ENCODE measurements around the gene XPA. TPM values are rescaled to one million over a fixed set of nuclear protein-coding genes. Genes with fewer than 3 reads are reported as not detected.

XPA gene
- total and polyA plus RNA-seq, 4 donors, result 9.2 to 23.0 (median 10.5) TPM

GRCh38 chr9:97711223-97711626 is 14.1 kb upstream of the XPA start:
- DNase-seq (no peak), ATAC-seq (ENCODE audit: insufficient read depth, low FRiP score) (no peak)
- H3K36me3 ChIP-seq (ENCODE audit: control insufficient read depth in 4 of 4, insufficient read depth in 4 of 4, low read length in 4 of 4), result no peaks in the 10 kb centered on the region
- 13 to 23% methylated on average over 12 of the region's 12 CpGs for WGBS, 2 donors
- TF ChIP-seq CTCF (IDR thresholded peaks at IDR 0.05; ENCODE audit: control extremely low read depth, extremely low read depth), result no peak
- no peak overlapping the region for H3K9ac ChIP-seq (ENCODE audit: insufficient read depth in 1 of 2, low read length in 2 of 2)
- no peak overlapping the region for H3K27ac ChIP-seq (ENCODE audit: low read depth in 1 of 2, low read length in 1 of 2)
- peaks cover 0 to 9% (median 4%) of the 10 kb centered on the region in 3 donors for H3K27me3 ChIP-seq (ENCODE audit: control insufficient read depth in 3 of 3, insufficient read depth in 3 of 3, low read length in 2 of 3)
- no peak overlapping the region for H3K4me3 ChIP-seq
- peaks cover 0 to 4% (median 0%) of the 10 kb centered on the region in 5 donors for H3K4me1 ChIP-seq (ENCODE audit: control insufficient read depth in 5 of 5, insufficient read depth in 5 of 5, low read length in 5 of 5)
- no peaks in the 10 kb centered on the region for H3K9me3 ChIP-seq (ENCODE audit: control insufficient read depth in 4 of 4, insufficient read depth in 3 of 4, low read length in 3 of 4)

- Histone ChIP-seq H3K9me3 (ENCODE audit: control insufficient read depth in 4 of 4, insufficient read depth in 3 of 4, low read length in 3 of 4) (no peaks in the 10 kb centered on the region), H3K4me3 (no peak overlapping the region), H3K9ac (ENCODE audit: insufficient read depth in 1 of 2, low read length in 2 of 2) (no peak overlapping the region), H3K4me1 (ENCODE audit: control insufficient read depth in 5 of 5, insufficient read depth in 5 of 5, low read length in 5 of 5) (peaks cover 0 to 4% (median 0%) of the 10 kb centered on the region in 5 donors), H3K27ac (ENCODE audit: low read depth in 1 of 2, low read length in 1 of 2) (no peak overlapping the region), H3K36me3 (ENCODE audit: control insufficient read depth in 4 of 4, insufficient read depth in 4 of 4, low read length in 4 of 4) (no peaks in the 10 kb centered on the region), H3K27me3 (ENCODE audit: control insufficient read depth in 3 of 3, insufficient read depth in 3 of 3, low read length in 2 of 3) (peaks cover 0 to 9% (median 4%) of the 10 kb centered on the region in 3 donors)
- DNase-seq (peak; percentile 58 to 78 (median 71)), ATAC-seq (ENCODE audit: insufficient read depth, low FRiP score) (peak; percentile 80)
- 25% methylated on average over 9 of the region's 9 CpGs for WGBS, 2 donors
- peak; percentile 72 for TF ChIP-seq CTCF (IDR thresholded peaks at IDR 0.05; ENCODE audit: control extremely low read depth, extremely low read depth)
These were observed 13.4 kb upstream of the XPA start for GRCh38 chr9:97710356-97711222.

- Histone ChIP-seq H3K4me3 (no peak overlapping the region), H3K27me3 (ENCODE audit: control insufficient read depth in 3 of 3, insufficient read depth in 3 of 3, low read length in 2 of 3) (no peaks in the 10 kb centered on the region), H3K9me3 (ENCODE audit: control insufficient read depth in 4 of 4, insufficient read depth in 3 of 4, low read length in 3 of 4) (no peaks in the 10 kb centered on the region), H3K27ac (ENCODE audit: low read depth in 1 of 2, low read length in 1 of 2) (no peak overlapping the region), H3K36me3 (ENCODE audit: control insufficient read depth in 4 of 4, insufficient read depth in 4 of 4, low read length in 4 of 4) (no peaks in the 10 kb centered on the region), H3K9ac (ENCODE audit: insufficient read depth in 1 of 2, low read length in 2 of 2) (no peak overlapping the region), H3K4me1 (ENCODE audit: control insufficient read depth in 5 of 5, insufficient read depth in 5 of 5, low read length in 5 of 5) (peaks cover 0 to 4% (median 0%) of the 10 kb centered on the region in 5 donors)
- WGBS, 2 donors, result 81 to 87% methylated on average over 2 of the region's 2 CpGs
- no peak for DNase-seq
- no peak for ATAC-seq (ENCODE audit: insufficient read depth, low FRiP score)
- TF ChIP-seq CTCF (IDR thresholded peaks at IDR 0.05; ENCODE audit: control extremely low read depth, extremely low read depth), result no peak
These were observed 9.1 kb upstream of the XPA start for GRCh38 chr9:97706246-97706645.

All from lung (tissue), 12 donors.